Tibial artery (tissue), 4 donors: ENCODE data around the gene PTPRG.

Experiments used
- DNase-seq, 2 donors: peaks; one replicate each; pipeline ENCODE4 v3.0.0-alpha.2; 2019
- H3K27ac ChIP-seq, 2 donors: fragments of 200-600 bp; sonication (generic) in 1 of 2; 1 replicate in 1 of 2; 2 replicates in 1 of 2; pipeline ENCODE4 v1.5.1; 2018 to 2019; ENCODE audit warnings: mild to moderate bottlenecking in 1 of 2
- H3K27me3 ChIP-seq, 2 donors: fragments of 200-600 bp; sonication (generic) in 1 of 2; one replicate each; pipeline versions ENCODE4 v1.5.1 to v1.6.0; 2016 to 2019
- H3K36me3 ChIP-seq, 3 donors: fragments of 200-600 bp; sonication (generic) in 2 of 3; one replicate each; pipeline ENCODE4 v1.5.1; 2016 to 2019; ENCODE audit warnings: mild to moderate bottlenecking in 2 of 3
- H3K4me1 ChIP-seq, 4 donors: fragments of 200-600 bp; sonication (generic) in 2 of 4; 1 replicate in 3 of 4; 2 replicates in 1 of 4; pipeline ENCODE4 v1.5.1; 2016 to 2019
- H3K4me3 ChIP-seq, 2 donors: fragments of 200-600 bp; sonication (generic) in 1 of 2; 1 replicate in 1 of 2; 2 replicates in 1 of 2; pipeline ENCODE4 v1.5.1; 2018 to 2019; ENCODE audit warnings: mild to moderate bottlenecking in 2 of 2
- H3K9me3 ChIP-seq, 3 donors: fragments of 200-600 bp; sonication (generic) in 1 of 3; one replicate each; pipeline ENCODE4 v1.5.1; 2016 to 2019
- intact Hi-C: fragments of 100-400 bp; cut with DNase I; formaldehyde crosslinking; loops from one replicate; pipeline ENCODE4 v1.15.0; 2023; ENCODE audit warnings: low total_unique reads
- TF ChIP-seq, protein P1 (sequence below), 2 experiments: fragments of 200-600 bp in 1 of 2; fragments of 450-650 bp in 1 of 2; IDR thresholded peaks; one replicate each; pipeline ENCODE4 v1.5.1; 2017 to 2019; ENCODE audit warnings: antibody characterized with exemption in 2 of 2, mild to moderate bottlenecking in 1 of 2, moderate library complexity in 1 of 2

The PTPRG gene

GRCh38 chr3:62007036-62007435 is 445.7 kb downstream of the PTPRG start:
- Histone ChIP-seq H3K36me3 (peaks cover 0 to 13% (median 8%) of the 10 kb centered on the region in 3 donors), H3K4me1 (peaks cover 0 to 22% (median 1%) of the 10 kb centered on the region in 4 donors), H3K4me3 (no peak overlapping the region), H3K9me3 (no peaks in the 10 kb centered on the region), H3K27me3 (no peaks in the 10 kb centered on the region), H3K27ac (no peak overlapping the region)
- no peak for DNase-seq
- intact Hi-C loops, result no loop called here
- TF ChIP-seq, protein P1, sequence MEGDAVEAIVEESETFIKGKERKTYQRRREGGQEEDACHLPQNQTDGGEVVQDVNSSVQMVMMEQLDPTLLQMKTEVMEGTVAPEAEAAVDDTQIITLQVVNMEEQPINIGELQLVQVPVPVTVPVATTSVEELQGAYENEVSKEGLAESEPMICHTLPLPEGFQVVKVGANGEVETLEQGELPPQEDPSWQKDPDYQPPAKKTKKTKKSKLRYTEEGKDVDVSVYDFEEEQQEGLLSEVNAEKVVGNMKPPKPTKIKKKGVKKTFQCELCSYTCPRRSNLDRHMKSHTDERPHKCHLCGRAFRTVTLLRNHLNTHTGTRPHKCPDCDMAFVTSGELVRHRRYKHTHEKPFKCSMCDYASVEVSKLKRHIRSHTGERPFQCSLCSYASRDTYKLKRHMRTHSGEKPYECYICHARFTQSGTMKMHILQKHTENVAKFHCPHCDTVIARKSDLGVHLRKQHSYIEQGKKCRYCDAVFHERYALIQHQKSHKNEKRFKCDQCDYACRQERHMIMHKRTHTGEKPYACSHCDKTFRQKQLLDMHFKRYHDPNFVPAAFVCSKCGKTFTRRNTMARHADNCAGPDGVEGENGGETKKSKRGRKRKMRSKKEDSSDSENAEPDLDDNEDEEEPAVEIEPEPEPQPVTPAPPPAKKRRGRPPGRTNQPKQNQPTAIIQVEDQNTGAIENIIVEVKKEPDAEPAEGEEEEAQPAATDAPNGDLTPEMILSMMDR (IDR thresholded peaks at IDR 0.05), result no peak

DNA sequence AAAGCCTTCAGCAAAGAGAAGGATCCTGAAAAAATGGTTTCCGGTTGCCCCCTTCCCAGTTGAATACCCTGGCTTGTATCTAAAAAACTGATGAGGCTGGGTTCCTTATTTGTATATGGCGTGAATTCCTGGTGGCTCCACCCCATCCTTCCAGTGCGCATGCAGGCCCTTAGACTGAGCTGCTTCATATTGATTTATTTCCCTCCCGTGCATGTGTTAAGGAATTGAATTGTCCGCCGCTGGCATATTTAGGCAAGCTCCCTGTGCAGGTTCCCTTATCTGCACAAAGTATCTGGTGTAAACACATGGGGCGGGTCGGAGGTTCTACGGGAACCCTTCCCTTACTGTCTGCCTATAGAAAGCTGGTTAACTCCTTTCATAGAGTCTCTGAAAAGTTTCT is 449.6 kb downstream of the PTPRG start:
- no peak for DNase-seq
- peaks cover 0 to 7% (median 0%) of the 10 kb centered on the region in 3 donors for H3K36me3 ChIP-seq
- no peak overlapping the region for H3K27ac ChIP-seq
- intact Hi-C loops, result no loop called here
- H3K4me1 ChIP-seq, result peaks cover 0 to 14% (median 0%) of the 10 kb centered on the region in 4 donors
- H3K9me3 ChIP-seq, result no peaks in the 10 kb centered on the region
- H3K4me3 ChIP-seq, result no peak overlapping the region
- no peaks in the 10 kb centered on the region for H3K27me3 ChIP-seq
- TF ChIP-seq, protein P1 (IDR thresholded peaks at IDR 0.05), result no peak

DNA sequence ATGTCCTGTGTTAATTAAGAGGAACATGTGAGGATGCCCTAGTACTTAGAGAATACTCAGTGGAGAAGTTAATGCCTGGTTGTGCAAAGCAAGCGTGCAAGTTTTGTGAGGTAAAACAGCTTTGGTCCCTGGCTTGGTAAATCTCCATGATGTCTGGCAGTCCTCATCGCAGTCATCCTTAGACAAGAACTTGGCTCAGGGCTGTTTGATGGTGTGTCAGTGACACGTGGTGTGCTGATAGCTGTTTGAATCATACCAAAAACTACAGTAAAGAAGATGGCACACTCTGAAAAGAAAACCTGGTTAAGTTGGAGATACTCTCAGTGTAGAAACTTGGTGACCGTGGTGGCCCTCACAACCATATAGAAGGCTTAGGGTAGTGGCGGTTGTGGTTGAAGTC is 450.3 kb downstream of the PTPRG start:
- no peak overlapping the region for H3K4me3 ChIP-seq
- H3K27ac ChIP-seq, result no peak overlapping the region
- H3K9me3 ChIP-seq, result no peaks in the 10 kb centered on the region
- TF ChIP-seq, protein P1 (IDR thresholded peaks at IDR 0.05), result no peak
- no peak for DNase-seq
- peaks cover 0 to 7% (median 0%) of the 10 kb centered on the region in 3 donors for H3K36me3 ChIP-seq
- peaks cover 0 to 12% (median 0%) of the 10 kb centered on the region in 4 donors for H3K4me1 ChIP-seq
- no peaks in the 10 kb centered on the region for H3K27me3 ChIP-seq
- intact Hi-C loops, result no loop called here

DNA sequence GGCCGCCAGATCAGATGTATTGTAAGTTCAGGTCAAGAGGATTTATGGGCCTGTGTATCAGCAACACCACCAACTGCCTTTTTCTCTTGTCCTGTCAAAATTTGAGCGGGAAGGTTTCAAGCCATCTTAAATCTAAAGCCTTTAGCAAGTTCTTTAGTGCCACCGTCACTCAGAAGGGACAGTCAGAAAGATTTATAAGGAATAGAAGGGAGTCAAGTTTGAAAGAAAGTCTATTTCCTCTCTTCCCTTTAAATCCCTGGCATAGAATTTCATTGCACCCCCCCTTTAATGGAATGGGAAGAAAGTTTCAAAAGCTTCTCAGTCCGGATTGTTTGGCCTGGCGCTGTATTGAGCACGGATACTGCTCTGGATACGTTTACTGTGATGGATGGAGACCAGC is 452.6 kb downstream of the PTPRG start:
- Histone ChIP-seq H3K9me3 (no peaks in the 10 kb centered on the region), H3K27ac (no peak overlapping the region), H3K27me3 (no peaks in the 10 kb centered on the region), H3K4me3 (no peak overlapping the region), H3K4me1 (no peaks in the 10 kb centered on the region), H3K36me3 (peaks cover 0 to 7% (median 2%) of the 10 kb centered on the region in 3 donors)
- TF ChIP-seq, protein P1 (IDR thresholded peaks at IDR 0.05), result no peak
- no peak for DNase-seq
- intact Hi-C loops, result no loop called here

DNA sequence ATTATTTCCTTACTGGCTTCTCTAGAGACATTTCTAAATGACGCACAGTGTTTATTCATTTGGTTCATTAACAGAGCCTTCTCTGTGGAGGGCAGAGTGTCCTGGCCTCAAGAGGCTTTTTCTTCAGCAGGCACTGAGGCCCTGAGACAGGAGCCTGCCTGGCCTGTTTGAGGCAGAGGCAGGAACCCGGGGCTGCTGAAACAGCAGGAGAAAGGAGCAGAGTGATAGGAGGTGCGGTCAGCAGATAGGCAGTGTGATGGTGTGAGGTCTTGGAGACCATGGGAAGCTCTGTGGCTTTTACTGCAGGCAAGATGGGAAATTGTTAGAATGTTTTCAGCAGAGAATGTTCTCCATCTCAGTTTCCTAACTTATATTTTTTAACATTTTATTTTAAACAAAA is 453.7 kb downstream of the PTPRG start:
- TF ChIP-seq, protein P1 (IDR thresholded peaks at IDR 0.05), result no peak
- Histone ChIP-seq H3K4me3 (no peak overlapping the region), H3K4me1 (no peaks in the 10 kb centered on the region), H3K9me3 (no peaks in the 10 kb centered on the region), H3K27me3 (no peaks in the 10 kb centered on the region), H3K36me3 (peaks cover 0 to 2% (median 0%) of the 10 kb centered on the region in 3 donors), H3K27ac (no peak overlapping the region)
- no peak for DNase-seq
- intact Hi-C loops, result no loop called here

DNA sequence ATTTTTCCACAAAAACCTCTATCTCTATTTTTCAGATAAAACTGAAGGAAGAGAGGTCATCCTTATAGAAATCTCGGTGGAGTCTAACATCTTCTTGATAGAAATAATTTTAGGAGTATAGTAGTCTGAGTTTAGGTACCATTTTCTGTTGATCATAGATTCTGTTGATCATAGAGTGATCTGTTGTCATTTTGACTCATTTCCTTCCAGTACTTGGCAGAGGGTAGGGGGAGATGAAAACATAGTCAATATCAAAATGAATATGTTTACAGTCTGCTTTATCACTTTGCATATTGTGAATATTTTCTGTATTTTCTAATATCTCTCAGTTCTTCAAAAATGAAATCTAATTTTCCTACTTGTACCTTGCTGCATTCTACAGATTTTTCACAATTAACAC is 458.5 kb downstream of the PTPRG start:
- Histone ChIP-seq H3K27me3 (no peaks in the 10 kb centered on the region), H3K36me3 (peaks cover 0 to 2% (median 0%) of the 10 kb centered on the region in 3 donors), H3K4me3 (no peak overlapping the region), H3K27ac (no peak overlapping the region), H3K4me1 (no peaks in the 10 kb centered on the region), H3K9me3 (no peaks in the 10 kb centered on the region)
- intact Hi-C loops, result no loop called here
- TF ChIP-seq, protein P1 (IDR thresholded peaks at IDR 0.05), result no peak
- DNase-seq, result no peak
